Right lobe of liver (tissue), 6 donors: Measurements from ENCODE around the gene PES1. TPM values are rescaled to one million over a fixed set of nuclear protein-coding genes. Genes with fewer than 3 reads are reported as not detected.

ENCODE experiments used
- ATAC-seq, 4 donors: fragments of 200-7000 bp; cut with Tn5 transposase; one replicate each; pipeline ENCODE4 v1.9.1; 2020; ENCODE audit warnings: mild to moderate bottlenecking in 4 of 4, moderate library complexity in 4 of 4
- DNase-seq, 3 donors: peaks; one replicate each; pipeline ENCODE4 v3.0.0-alpha.2; 2020
- H3K27ac ChIP-seq, 3 donors: fragments of 200-600 bp; one replicate each; pipeline ENCODE4 v1.8.0; 2022
- H3K27me3 ChIP-seq, 2 donors: fragments of 200-600 bp; one replicate each; pipeline ENCODE4 v1.8.0; 2022
- H3K36me3 ChIP-seq, 4 donors: fragments of 200-600 bp; sonication (generic) in 1 of 4; one replicate each; pipeline versions ENCODE4 v1.5.1 to v1.8.0; 2017 to 2022; ENCODE audit warnings: control low read depth in 1 of 4
- H3K4me1 ChIP-seq, 4 donors: fragments of 200-600 bp; sonication (generic) in 1 of 4; one replicate each; pipeline versions ENCODE4 v1.5.1 to v1.8.0; 2017 to 2022; ENCODE audit warnings: control low read depth in 1 of 4
- H3K4me3 ChIP-seq, 3 donors: fragments of 200-600 bp; one replicate each; pipeline ENCODE4 v1.8.0; 2022
- H3K9me3 ChIP-seq, 4 donors: fragments of 200-600 bp; sonication (generic) in 1 of 4; one replicate each; pipeline versions ENCODE4 v1.5.1 to v1.8.0; 2017 to 2022; ENCODE audit warnings: control low read depth in 1 of 4
- POLR2A ChIP-seq: fragments of 450-650 bp; IDR thresholded peaks from one replicate; pipeline ENCODE4 v1.6.1; 2017; ENCODE audit warnings: antibody characterized with exemption, mild to moderate bottlenecking
- WGBS: methylation state at CpG from one replicate; pipeline ENCODE4 v1.1.6; 2018; ENCODE audit warnings: low coverage, low lambda C conversion rate; ENCODE audit not compliant: insufficient coverage; ENCODE audit errors: missing lambda C conversion rate; 5-methylcytosine and 5-hydroxymethylcytosine counted together
- intact Hi-C, 2 donors: fragments of 100-400 bp; cut with DNase I; formaldehyde crosslinking; loops; one replicate each; pipeline versions ENCODE4 v1.11.2 to v1.14.1; 2022
- total RNA-seq, 6 experiments: library from RNA; depleted of rRNA in 2 of 6; stranded (reverse); fragments of >200 nt in 2 of 6; fragmentation: NEBNext Ultra II Directional in 3 of 6; extraction: Animal tissue kit (Norgen Biotek cat#: 25700) in 3 of 6; gene quantifications; one replicate each; pipeline versions ENCODE4 v1.1.0 to v1.2.4, GENCODE V29; 2016 to 2023
- TF ChIP-seq, protein P1 (sequence below), 4 donors: fragments of 200-600 bp in 3 of 4; fragments of 450-650 bp in 1 of 4; IDR thresholded peaks; one replicate each; pipeline versions ENCODE4 v1.5.1 to v1.8.0; 2016 to 2022; ENCODE audit warnings: antibody characterized with exemption in 4 of 4, mild to moderate bottlenecking in 2 of 4
- donor health status: DM: no; HTN: yes; CAD: no.
- donor health status: DM: no; HTN: no; CAD: no.
- donor health status: DM: no; HTN: no; CAD: no.
- donor health status: DM: no; HTN: yes; CAD: no.
- donor health status: DM: no; HTN: yes; CAD: no.

PES1 gene
- total RNA-seq, 6 experiments from 2014 or later, result 21.9 to 35.7 (median 31.4) TPM

DNA sequence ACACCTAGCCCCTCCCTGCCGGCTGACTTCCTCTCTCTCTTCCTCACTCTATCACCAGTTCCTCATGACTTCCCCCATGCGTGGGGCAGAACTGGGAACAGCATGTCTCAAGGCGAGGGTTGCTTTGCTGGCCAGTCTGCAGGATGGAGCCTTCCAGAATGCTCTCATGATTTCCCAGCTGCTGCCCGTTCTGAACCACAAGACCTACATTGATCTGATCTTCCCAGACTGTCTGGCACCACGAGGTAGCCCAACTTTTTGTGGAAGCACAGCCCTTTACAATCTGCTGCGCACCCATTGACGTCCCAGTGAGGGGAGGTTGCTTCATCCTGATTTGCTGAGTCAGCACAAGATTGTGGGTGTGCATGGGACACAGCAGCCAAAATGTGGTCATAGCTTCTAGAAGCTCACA is 23.8 kb upstream of the PES1 start:
- no peak for DNase-seq
- 86% methylated on average over 4 of the region's 7 CpGs for WGBS
- peaks cover 0 to 3% (median 0%) of the 10 kb centered on the region in 4 donors for H3K36me3 ChIP-seq

DNA sequence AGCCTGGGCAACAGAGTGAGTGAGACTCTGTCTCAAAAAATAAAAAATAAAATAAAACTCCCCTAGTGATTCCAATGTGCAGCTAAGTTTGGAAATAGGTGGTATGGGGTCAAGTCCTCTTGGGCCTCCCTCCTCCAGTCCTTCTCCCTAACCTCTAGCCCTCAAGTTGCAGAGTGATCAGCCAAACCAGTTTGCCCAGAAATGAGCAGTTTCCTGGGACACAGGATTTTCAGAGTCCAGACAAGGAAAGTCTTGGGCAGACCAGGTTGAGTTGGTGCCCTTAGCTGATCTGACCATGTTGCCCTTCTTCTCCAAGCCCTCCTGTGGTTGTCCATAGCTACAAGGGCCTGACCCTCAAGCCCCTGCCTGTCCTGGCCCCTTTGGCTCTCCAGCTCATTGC is 23.2 kb upstream of the PES1 start:
- no peaks in the 10 kb centered on the region for H3K4me1 ChIP-seq
- H3K9me3 ChIP-seq, result no peaks in the 10 kb centered on the region
- DNase-seq, result no peak
- H3K27ac ChIP-seq, result no peak overlapping the region
- no peak for ATAC-seq
- intact Hi-C loops, result no loop called here
- H3K4me3 ChIP-seq, result no peak overlapping the region
- TF ChIP-seq, protein P1, sequence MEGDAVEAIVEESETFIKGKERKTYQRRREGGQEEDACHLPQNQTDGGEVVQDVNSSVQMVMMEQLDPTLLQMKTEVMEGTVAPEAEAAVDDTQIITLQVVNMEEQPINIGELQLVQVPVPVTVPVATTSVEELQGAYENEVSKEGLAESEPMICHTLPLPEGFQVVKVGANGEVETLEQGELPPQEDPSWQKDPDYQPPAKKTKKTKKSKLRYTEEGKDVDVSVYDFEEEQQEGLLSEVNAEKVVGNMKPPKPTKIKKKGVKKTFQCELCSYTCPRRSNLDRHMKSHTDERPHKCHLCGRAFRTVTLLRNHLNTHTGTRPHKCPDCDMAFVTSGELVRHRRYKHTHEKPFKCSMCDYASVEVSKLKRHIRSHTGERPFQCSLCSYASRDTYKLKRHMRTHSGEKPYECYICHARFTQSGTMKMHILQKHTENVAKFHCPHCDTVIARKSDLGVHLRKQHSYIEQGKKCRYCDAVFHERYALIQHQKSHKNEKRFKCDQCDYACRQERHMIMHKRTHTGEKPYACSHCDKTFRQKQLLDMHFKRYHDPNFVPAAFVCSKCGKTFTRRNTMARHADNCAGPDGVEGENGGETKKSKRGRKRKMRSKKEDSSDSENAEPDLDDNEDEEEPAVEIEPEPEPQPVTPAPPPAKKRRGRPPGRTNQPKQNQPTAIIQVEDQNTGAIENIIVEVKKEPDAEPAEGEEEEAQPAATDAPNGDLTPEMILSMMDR (IDR thresholded peaks at IDR 0.05), result no peak
- no peak for TF ChIP-seq POLR2A
- peaks cover 0 to 3% (median 0%) of the 10 kb centered on the region in 4 donors for H3K36me3 ChIP-seq
- no peaks in the 10 kb centered on the region for H3K27me3 ChIP-seq

More for the DNA sequence above, 23.8 kb upstream of the PES1 start:
- no peaks in the 10 kb centered on the region for H3K9me3 ChIP-seq
- H3K4me1 ChIP-seq, result no peaks in the 10 kb centered on the region
- peak in 2 of 4 donors; percentile 24 to 37 for ATAC-seq
- intact Hi-C loops, result no loop called here
- H3K27me3 ChIP-seq, result no peaks in the 10 kb centered on the region
- TF ChIP-seq POLR2A, result no peak
- TF ChIP-seq, protein P1 (IDR thresholded peaks at IDR 0.05), result no peak
- no peak overlapping the region for H3K27ac ChIP-seq
- H3K4me3 ChIP-seq, result no peak overlapping the region

DNA sequence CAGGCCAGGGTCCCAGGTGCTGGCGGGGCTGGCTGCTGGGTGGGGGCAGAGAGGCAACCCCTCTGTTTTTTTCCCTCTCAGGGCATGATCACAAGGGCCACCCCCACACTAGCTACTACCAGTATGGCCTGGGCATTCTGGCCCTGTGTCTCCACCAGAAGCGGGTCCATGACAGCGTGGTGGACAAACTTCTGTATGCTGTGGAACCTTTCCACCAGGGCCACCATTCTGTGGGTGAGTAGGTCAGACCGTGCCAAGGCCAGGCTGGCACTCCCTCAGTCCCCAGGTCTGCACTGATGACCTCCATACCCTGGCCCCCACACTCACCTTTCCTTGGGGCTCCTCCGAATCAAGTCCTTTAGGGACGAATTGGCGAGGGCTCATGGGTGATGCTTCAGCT is 22.6 kb upstream of the PES1 start:
- DNase-seq (no peak), ATAC-seq (no peak)
- H3K9me3 ChIP-seq, result no peaks in the 10 kb centered on the region
- no peak overlapping the region for H3K27ac ChIP-seq
- TF ChIP-seq, protein P1 (IDR thresholded peaks at IDR 0.05), result no peak
- no peak for TF ChIP-seq POLR2A
- no CpG with 5 or more reads among the region's 7 CpGs for WGBS
- H3K4me1 ChIP-seq, result no peaks in the 10 kb centered on the region
- no peak overlapping the region for H3K4me3 ChIP-seq
- H3K27me3 ChIP-seq, result no peaks in the 10 kb centered on the region
- intact Hi-C loops, result no loop called here
- peaks cover 0 to 3% (median 0%) of the 10 kb centered on the region in 4 donors for H3K36me3 ChIP-seq

DNA sequence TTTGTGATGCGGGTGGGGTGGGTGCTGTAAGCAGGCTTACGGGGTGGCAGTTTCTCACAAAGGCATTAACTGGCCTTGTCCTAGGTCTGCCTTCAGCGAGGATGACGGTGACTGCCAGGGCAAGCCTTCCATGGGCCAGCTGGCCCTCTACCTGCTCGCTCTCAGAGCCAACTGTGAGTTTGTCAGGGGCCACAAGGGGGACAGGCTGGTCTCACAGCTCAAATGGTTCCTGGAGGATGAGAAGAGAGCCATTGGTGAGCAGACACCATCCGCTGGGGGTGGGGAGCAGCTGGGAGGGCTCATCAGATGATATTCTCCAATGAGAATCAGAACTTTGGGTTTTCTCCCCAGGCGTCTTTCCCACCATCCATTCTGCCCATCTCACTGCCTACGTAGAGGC is 21.1 kb upstream of the PES1 start:
- Histone ChIP-seq H3K9me3 (no peaks in the 10 kb centered on the region), H3K27ac (no peak overlapping the region), H3K27me3 (no peaks in the 10 kb centered on the region), H3K4me1 (no peaks in the 10 kb centered on the region), H3K4me3 (no peak overlapping the region), H3K36me3 (peaks cover 0 to 3% (median 0%) of the 10 kb centered on the region in 4 donors)
- ATAC-seq, result no peak
- intact Hi-C loops, result no loop called here
- TF ChIP-seq, protein P1 (IDR thresholded peaks at IDR 0.05), result no peak
- TF ChIP-seq POLR2A, result no peak
- 92% methylated on average over 2 of the region's 8 CpGs for WGBS
- no peak for DNase-seq

DNA sequence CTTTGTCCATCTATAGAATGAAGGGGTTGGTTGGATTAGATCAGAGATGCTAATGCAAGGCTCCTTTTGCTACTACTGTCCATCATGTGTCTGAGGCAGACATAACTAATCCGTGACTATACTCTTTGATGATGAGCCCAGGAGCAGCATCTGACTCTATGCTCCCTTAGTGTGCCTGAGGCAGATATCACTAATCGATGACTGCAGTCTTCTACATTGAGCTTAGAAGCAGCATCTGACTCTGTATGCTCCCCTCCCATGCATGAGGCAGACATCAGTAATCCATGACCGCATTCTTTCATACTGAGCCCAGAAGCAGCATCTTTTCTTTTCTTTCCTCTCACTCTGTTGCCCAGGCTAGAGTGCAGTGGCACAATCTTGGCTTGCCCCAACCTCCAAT is 19.5 kb upstream of the PES1 start:
- H3K36me3 ChIP-seq, result peaks cover 0 to 3% (median 0%) of the 10 kb centered on the region in 4 donors
- DNase-seq, result no peak
- WGBS, result 89% methylated on average over 1 of the region's 3 CpGs
- intact Hi-C loops, result no loop called here
- no peaks in the 10 kb centered on the region for H3K9me3 ChIP-seq
- H3K4me3 ChIP-seq, result no peak overlapping the region
- H3K27ac ChIP-seq, result no peak overlapping the region
- TF ChIP-seq, protein P1 (IDR thresholded peaks at IDR 0.05), result no peak
- no peak for TF ChIP-seq POLR2A
- ATAC-seq, result no peak
- H3K27me3 ChIP-seq, result no peaks in the 10 kb centered on the region
- peaks cover 0 to 7% (median under 1%) of the 10 kb centered on the region in 4 donors for H3K4me1 ChIP-seq
